Panc1 (cell line): ENCODE data around the gene PTPN11.
"Not testable (repeated sequence)": the region's sequence is repeated elsewhere in the genome, so short reads cannot be mapped to it uniquely, and the experiment has no call there.

Experiments
- CTCF ChIP-seq: fragments of 450-650 bp; IDR thresholded peaks from 2 replicates; pipeline ENCODE4 v1.5.1; 2017; ENCODE audit warnings: mild to moderate bottlenecking
- POLR2AphosphoS5 ChIP-seq: IDR thresholded peaks from 2 replicates; pipeline ENCODE4 v1.6.1; 2012; ENCODE audit warnings: mild to moderate bottlenecking, low read depth, low read length, moderate library complexity
- TCF7L2 ChIP-seq: IDR thresholded peaks from 2 replicates; pipeline ENCODE4 v1.6.1; 2011; ENCODE audit warnings: mild to moderate bottlenecking, low read depth, low read length, inconsistent platforms

GRCh38 chr12:112438645-112439044, 19.9 kb downstream of the PTPN11 start:
- not testable (repeated sequence) for TF ChIP-seq CTCF, TCF7L2, POLR2AphosphoS5
